Neural cell (in vitro differentiated cells): ENCODE data around the gene PLAU. TPM values are rescaled to one million over a fixed set of nuclear protein-coding genes. Genes with fewer than 3 reads are reported as not detected.

Experiments
- H2AFZ ChIP-seq: fragments of 200-600, 300-800 bp; sonication (generic), shearing (Covaris generic); 2 replicates; pipeline ENCODE4 v1.6.0; 2014; ENCODE audit warnings: low read depth, mild to moderate bottlenecking, antibody characterized with exemption, low read length, moderate library complexity
- H3F3A ChIP-seq: fragments of 200-600 bp; shearing (Covaris generic); 2 replicates; pipeline ENCODE4 v1.6.1; 2016; ENCODE audit warnings: mild to moderate bottlenecking, moderate library complexity, mixed read lengths, antibody characterized with exemption, low read length; ENCODE audit not compliant: insufficient read depth, poor library complexity, severe bottlenecking
- H3K27ac ChIP-seq: fragments of 200-600, 300-800 bp; sonication (generic), shearing (Covaris generic); 2 replicates; pipeline ENCODE4 v1.5.1; 2014; ENCODE audit warnings: mild to moderate bottlenecking, low read length, moderate library complexity
- H3K27me3 ChIP-seq: fragments of 300-800, 200-600 bp; sonication (generic), shearing (Covaris generic); 2 replicates; pipeline ENCODE4 v1.6.0; 2014; ENCODE audit warnings: mild to moderate bottlenecking, low read depth, low read length, moderate library complexity; ENCODE audit not compliant: insufficient read depth
- H3K36me3 ChIP-seq: fragments of 300-800, 200-600 bp; sonication (generic), shearing (Covaris generic); 2 replicates; pipeline ENCODE4 v1.5.1; 2014; ENCODE audit warnings: mild to moderate bottlenecking, antibody characterized with exemption, low read length, moderate library complexity; ENCODE audit not compliant: insufficient read depth
- H3K4me2 ChIP-seq: fragments of 300-800, 200-600 bp; sonication (generic), shearing (Covaris generic); 2 replicates; pipeline ENCODE4 v1.6.0; 2014; ENCODE audit warnings: mild to moderate bottlenecking, low read length
- H3K4me3 ChIP-seq: fragments of 300-800, 200-600 bp; sonication (generic), shearing (Covaris generic); 2 replicates; pipeline ENCODE4 v1.5.1; 2014; ENCODE audit warnings: mild to moderate bottlenecking, low read length, moderate library complexity
- H3K79me2 ChIP-seq: fragments of 200-600 bp; shearing (Covaris generic); replicated peaks from 2 replicates; pipeline ENCODE4 v1.6.0; 2014; ENCODE audit warnings: mild to moderate bottlenecking, low read length, moderate library complexity; ENCODE audit not compliant: insufficient read depth
- H3K9ac ChIP-seq: fragments of 300-800, 200-600 bp; sonication (generic), shearing (Covaris generic); 2 replicates; pipeline ENCODE4 v1.6.1; 2016; ENCODE audit warnings: mild to moderate bottlenecking, low read length, mixed read lengths
- H3K9me2 ChIP-seq: fragments of 200-600 bp; shearing (Covaris generic); 2 replicates; pipeline ENCODE4 v1.6.1; 2016; ENCODE audit warnings: mild to moderate bottlenecking, low read length, mixed read lengths; ENCODE audit not compliant: insufficient read depth
- H3K9me3 ChIP-seq: fragments of 200-600, 300-800 bp; sonication (generic), shearing (Covaris generic); 2 replicates; pipeline ENCODE4 v1.6.1; 2016; ENCODE audit warnings: mild to moderate bottlenecking, mixed run types, low read length, moderate library complexity, mixed read lengths
- H4K20me1 ChIP-seq: fragments of 200-600 bp; shearing (Covaris generic); 2 replicates; pipeline ENCODE4 v1.6.1; 2016; ENCODE audit warnings: mild to moderate bottlenecking, mixed run types; ENCODE audit not compliant: insufficient read depth
- EP300 ChIP-seq: fragments of 450-650 bp; conservative IDR thresholded peaks from 2 replicates; pipeline ENCODE4 v1.6.1; 2014; ENCODE audit warnings: antibody characterized with exemption, mild to moderate bottlenecking, moderate library complexity; ENCODE audit not compliant: poor library complexity, severe bottlenecking
- EZH2 ChIP-seq: fragments of 200-600, 300-800 bp; shearing (Covaris generic), sonication (generic); IDR thresholded peaks from 2 replicates; pipeline ENCODE4 v1.6.1; 2014; ENCODE audit warnings: antibody characterized with exemption, low read length, borderline replicate concordance, mild to moderate bottlenecking; ENCODE audit not compliant: insufficient read depth, poor library complexity, severe bottlenecking
- MXI1 ChIP-seq: fragments of 450-650 bp; conservative IDR thresholded peaks from 2 replicates; pipeline ENCODE4 v1.6.1; 2014; ENCODE audit warnings: antibody characterized with exemption, mild to moderate bottlenecking; ENCODE audit not compliant: poor library complexity, severe bottlenecking
- POLR2AphosphoS5 ChIP-seq: IDR thresholded peaks from 2 replicates; pipeline ENCODE4 v1.6.1; 2012
- RAD21 ChIP-seq: fragments of 450-650 bp; conservative IDR thresholded peaks from 2 replicates; pipeline ENCODE4 v1.6.1; 2014; ENCODE audit warnings: antibody characterized with exemption, mild to moderate bottlenecking, moderate library complexity
- SMC3 ChIP-seq: fragments of 450-650 bp; conservative IDR thresholded peaks from 2 replicates; pipeline ENCODE4 v1.6.1; 2014; ENCODE audit warnings: antibody characterized with exemption, mild to moderate bottlenecking, moderate library complexity; ENCODE audit not compliant: poor library complexity
- TAF1 ChIP-seq: IDR thresholded peaks from 2 replicates; pipeline ENCODE4 v1.6.1; 2012; ENCODE audit warnings: low read depth
- polyA plus RNA-seq: library from polyadenylated mRNA; depleted of rRNA; stranded (reverse); fragments of >200 nt; gene quantifications from 2 replicates; pipeline ENCODE4 v1.2.3, GENCODE V29; 2014
- TF ChIP-seq, protein P1 (sequence below): fragments of 450-650 bp; IDR thresholded peaks from 2 replicates; pipeline ENCODE4 v1.5.1; 2014; ENCODE audit warnings: antibody characterized with exemption, mild to moderate bottlenecking, moderate library complexity; ENCODE audit not compliant: poor library complexity, severe bottlenecking
- TF ChIP-seq, protein P2 (sequence below): IDR thresholded peaks from 2 replicates; pipeline ENCODE4 v1.6.1; 2012; ENCODE audit warnings: borderline replicate concordance

PLAU gene
- polyA plus RNA-seq, 1 donor from 2014 or later: 1.1 TPM

DNA sequence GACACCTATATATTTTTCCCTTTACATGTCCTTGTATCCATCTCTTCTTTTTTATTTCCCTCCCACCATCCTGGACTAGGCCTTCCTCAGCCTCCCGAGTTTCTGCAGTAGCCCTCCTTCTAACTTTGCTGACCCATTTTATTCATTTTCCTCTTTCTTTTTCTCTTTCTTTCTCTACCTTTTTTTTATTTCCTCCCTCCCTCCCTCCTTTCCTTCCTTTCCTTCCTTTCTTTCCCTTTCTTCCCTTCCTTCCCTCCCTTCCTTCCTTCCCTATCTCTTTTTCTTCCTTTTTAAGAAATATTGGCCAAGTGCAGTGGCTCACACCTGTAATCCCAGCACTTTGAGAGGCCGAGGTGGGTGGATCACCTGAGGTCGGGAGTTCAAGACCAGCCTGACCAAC lies 26.9 kb upstream of the PLAU start:
- no peak overlapping the region for H3K4me3 ChIP-seq
- no peak overlapping the region for H3K27ac ChIP-seq
- H3K9ac ChIP-seq: no peak overlapping the region
- H3K4me2 ChIP-seq: no peak overlapping the region
- H3K79me2 ChIP-seq: no peaks in the 10 kb centered on the region
- H3K9me2 ChIP-seq: no peaks in the 10 kb centered on the region
- no peaks in the 10 kb centered on the region for H3K9me3 ChIP-seq
- H3K36me3 ChIP-seq: no peaks in the 10 kb centered on the region
- no peaks in the 10 kb centered on the region for H3K27me3 ChIP-seq
- no peaks in the 10 kb centered on the region for H3F3A ChIP-seq
- H2AFZ ChIP-seq: no peak overlapping the region
- TF ChIP-seq POLR2AphosphoS5 (no peak), EP300 (no peak), MXI1 (no peak), SMC3 (no peak), TAF1 (no peak), EZH2 (no peak), RAD21 (no peak)
- TF ChIP-seq, protein P1, sequence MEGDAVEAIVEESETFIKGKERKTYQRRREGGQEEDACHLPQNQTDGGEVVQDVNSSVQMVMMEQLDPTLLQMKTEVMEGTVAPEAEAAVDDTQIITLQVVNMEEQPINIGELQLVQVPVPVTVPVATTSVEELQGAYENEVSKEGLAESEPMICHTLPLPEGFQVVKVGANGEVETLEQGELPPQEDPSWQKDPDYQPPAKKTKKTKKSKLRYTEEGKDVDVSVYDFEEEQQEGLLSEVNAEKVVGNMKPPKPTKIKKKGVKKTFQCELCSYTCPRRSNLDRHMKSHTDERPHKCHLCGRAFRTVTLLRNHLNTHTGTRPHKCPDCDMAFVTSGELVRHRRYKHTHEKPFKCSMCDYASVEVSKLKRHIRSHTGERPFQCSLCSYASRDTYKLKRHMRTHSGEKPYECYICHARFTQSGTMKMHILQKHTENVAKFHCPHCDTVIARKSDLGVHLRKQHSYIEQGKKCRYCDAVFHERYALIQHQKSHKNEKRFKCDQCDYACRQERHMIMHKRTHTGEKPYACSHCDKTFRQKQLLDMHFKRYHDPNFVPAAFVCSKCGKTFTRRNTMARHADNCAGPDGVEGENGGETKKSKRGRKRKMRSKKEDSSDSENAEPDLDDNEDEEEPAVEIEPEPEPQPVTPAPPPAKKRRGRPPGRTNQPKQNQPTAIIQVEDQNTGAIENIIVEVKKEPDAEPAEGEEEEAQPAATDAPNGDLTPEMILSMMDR: no peak
- TF ChIP-seq, protein P2, sequence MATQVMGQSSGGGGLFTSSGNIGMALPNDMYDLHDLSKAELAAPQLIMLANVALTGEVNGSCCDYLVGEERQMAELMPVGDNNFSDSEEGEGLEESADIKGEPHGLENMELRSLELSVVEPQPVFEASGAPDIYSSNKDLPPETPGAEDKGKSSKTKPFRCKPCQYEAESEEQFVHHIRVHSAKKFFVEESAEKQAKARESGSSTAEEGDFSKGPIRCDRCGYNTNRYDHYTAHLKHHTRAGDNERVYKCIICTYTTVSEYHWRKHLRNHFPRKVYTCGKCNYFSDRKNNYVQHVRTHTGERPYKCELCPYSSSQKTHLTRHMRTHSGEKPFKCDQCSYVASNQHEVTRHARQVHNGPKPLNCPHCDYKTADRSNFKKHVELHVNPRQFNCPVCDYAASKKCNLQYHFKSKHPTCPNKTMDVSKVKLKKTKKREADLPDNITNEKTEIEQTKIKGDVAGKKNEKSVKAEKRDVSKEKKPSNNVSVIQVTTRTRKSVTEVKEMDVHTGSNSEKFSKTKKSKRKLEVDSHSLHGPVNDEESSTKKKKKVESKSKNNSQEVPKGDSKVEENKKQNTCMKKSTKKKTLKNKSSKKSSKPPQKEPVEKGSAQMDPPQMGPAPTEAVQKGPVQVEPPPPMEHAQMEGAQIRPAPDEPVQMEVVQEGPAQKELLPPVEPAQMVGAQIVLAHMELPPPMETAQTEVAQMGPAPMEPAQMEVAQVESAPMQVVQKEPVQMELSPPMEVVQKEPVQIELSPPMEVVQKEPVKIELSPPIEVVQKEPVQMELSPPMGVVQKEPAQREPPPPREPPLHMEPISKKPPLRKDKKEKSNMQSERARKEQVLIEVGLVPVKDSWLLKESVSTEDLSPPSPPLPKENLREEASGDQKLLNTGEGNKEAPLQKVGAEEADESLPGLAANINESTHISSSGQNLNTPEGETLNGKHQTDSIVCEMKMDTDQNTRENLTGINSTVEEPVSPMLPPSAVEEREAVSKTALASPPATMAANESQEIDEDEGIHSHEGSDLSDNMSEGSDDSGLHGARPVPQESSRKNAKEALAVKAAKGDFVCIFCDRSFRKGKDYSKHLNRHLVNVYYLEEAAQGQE: no peak
- H4K20me1 ChIP-seq: no peaks in the 10 kb centered on the region

DNA sequence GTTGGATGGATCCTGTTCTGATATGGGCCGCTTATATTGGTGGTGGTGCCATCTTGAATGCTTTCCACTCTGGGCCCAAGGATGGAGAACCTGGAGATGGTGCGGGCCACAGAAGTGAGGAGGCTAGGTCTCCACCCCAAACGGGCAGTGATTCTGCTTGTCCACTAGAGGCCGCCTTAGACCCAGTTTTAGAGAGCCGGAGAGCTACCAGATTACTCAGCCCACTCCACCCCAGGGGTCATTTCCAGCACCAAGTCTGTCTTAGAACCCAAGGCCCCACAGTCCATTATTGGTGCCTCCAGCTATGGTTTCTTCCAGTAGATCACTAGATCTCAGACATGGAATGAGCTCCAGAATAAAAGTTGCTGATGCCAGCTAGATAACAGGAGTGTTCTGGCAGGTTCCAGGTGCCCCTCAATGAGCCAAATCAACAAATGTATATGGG lies 24.8 kb upstream of the PLAU start:
- Histone ChIP-seq H3K4me3 (no peak overlapping the region), H3F3A (no peaks in the 10 kb centered on the region), H3K9me3 (no peaks in the 10 kb centered on the region), H3K27ac (no peak overlapping the region), H2AFZ (no peak overlapping the region), H3K36me3 (no peaks in the 10 kb centered on the region), H3K4me2 (no peak overlapping the region), H3K9me2 (no peaks in the 10 kb centered on the region), H3K79me2 (no peaks in the 10 kb centered on the region), H4K20me1 (no peaks in the 10 kb centered on the region), H3K9ac (no peak overlapping the region), H3K27me3 (no peaks in the 10 kb centered on the region)
- TF ChIP-seq, protein P2: no peak
- TF ChIP-seq SMC3 (peak; percentile 88), RAD21 (peak; percentile 93)
- TF ChIP-seq, protein P1: peak; percentile 92
